ENCODE data around the gene SERPINI1.

SERPINI1 gene

DNA sequence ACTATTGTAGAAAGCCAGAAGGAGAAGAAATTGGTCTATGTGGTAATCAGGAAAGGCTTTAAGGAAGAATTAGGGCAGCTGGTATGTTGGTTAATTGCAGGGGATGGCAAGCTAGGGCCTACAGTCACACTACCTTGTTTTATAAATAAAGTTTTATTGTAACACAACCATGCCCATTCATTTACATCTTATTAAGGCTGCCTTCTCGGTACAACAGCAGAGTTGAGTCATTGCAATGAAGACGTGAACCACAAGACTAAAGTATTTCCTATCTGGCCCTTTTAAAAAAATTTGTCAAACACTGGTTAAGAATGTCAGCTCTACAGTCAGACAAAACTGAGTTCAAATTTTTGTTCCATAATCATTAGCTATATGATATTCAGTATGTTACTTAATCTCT is 8.3 kb downstream of the SERPINI1 start:
- H3K27ac Mint-ChIP-seq: no peak overlapping the region
- no peaks in the 10 kb centered on the region for H3K4me1 Mint-ChIP-seq
- H3K9me3 Mint-ChIP-seq: no peaks in the 10 kb centered on the region
- no peak for DNase-seq
- CTCF ChIA-PET: interaction anchor here (1.0 to 1.6 kb wide), 2 partner anchors 59 to 60 kb away, joined by 3 read pairs; no protein-coding TSS in a partner anchor
- no peak overlapping the region for H3K4me3 Mint-ChIP-seq
- H3K27me3 Mint-ChIP-seq: no peaks in the 10 kb centered on the region
- peaks cover 3% of the 10 kb centered on the region for H3K36me3 Mint-ChIP-seq

DNA sequence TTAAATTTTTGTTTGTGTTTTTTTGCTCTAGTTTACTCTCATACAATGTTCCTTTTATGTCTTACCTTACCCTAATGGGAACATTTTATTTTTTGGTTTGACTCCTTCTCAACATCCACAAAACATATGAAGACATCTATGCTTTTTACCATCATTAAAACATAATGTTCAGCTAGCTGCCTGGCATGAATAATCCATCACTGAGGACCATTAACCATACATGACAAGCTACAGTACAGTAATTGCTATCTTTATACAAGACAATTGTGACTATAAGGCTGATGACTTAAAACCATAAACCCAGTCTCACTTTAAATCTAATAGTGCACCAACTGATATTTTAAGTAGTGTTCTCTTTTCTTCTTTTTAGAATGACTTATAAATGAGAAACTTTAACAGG is 13.7 kb downstream of the SERPINI1 start:
- Mint-ChIP-seq H3K27ac (no peak overlapping the region), H3K4me1 (peaks cover 19% of the 10 kb centered on the region)
- no peak for DNase-seq

GRCh38 chr3:167749728-167750127 is 14.2 kb downstream of the SERPINI1 start:
- no peaks in the 10 kb centered on the region for H3K27me3 Mint-ChIP-seq
- H3K27ac Mint-ChIP-seq: peak overlapping the region; percentile 20
- CTCF ChIA-PET: interaction anchor here (1.1 to 2.1 kb wide), 2 partner anchors 9 to 14 kb away, joined by 4 to 7 read pairs; partner anchors contain the start of genes PDCD10 and SERPINI1
- DNase-seq: no peak
- H3K36me3 Mint-ChIP-seq: peaks cover 1% of the 10 kb centered on the region
- H3K9me3 Mint-ChIP-seq: no peaks in the 10 kb centered on the region
- H3K4me1 Mint-ChIP-seq: peaks cover 19% of the 10 kb centered on the region
- H3K4me3 Mint-ChIP-seq: no peak overlapping the region

More for the DNA sequence above, 13.7 kb downstream of the SERPINI1 start:
- no peaks in the 10 kb centered on the region for H3K9me3 Mint-ChIP-seq
- H3K4me3 Mint-ChIP-seq: no peak overlapping the region
- no peaks in the 10 kb centered on the region for H3K27me3 Mint-ChIP-seq
- CTCF ChIA-PET: interaction anchor here (1.1 kb wide), 1 partner anchor 8 kb away, joined by 4 read pairs; no protein-coding TSS in a partner anchor
- peaks cover 1% of the 10 kb centered on the region for H3K36me3 Mint-ChIP-seq

- H3K4me1 Mint-ChIP-seq: peaks cover 19% of the 10 kb centered on the region
- CTCF ChIA-PET: interaction anchor here (1.1 to 2.1 kb wide), 2 partner anchors 9 to 15 kb away, joined by 4 to 7 read pairs; partner anchors contain the start of genes PDCD10 and SERPINI1
Measured at GRCh38 chr3:167750272-167750971, 14.9 kb downstream of the SERPINI1 start.

DNA sequence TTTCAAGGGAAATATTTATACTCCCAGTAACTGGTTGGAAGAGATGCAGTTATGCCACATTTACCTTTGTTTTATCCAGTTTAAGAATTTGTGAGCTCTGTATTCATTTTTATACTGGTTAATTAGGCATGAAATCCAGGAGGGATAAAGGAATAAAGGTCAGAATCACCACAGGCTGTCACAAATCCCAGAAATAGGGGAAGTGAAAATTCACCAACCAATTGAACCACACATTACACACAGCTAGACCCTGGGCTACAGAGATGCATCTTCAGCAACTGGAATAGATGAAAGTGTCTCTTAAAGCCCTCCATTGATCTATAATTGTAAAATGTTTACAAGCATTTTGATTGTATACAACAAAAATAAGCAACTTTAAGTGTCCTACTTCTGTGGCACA is 18.5 kb downstream of the SERPINI1 start:
- Mint-ChIP-seq H3K36me3 (peaks cover 1% of the 10 kb centered on the region), H3K27ac (no peak overlapping the region), H3K4me1 (peaks cover 19% of the 10 kb centered on the region), H3K27me3 (no peaks in the 10 kb centered on the region), H3K9me3 (no peaks in the 10 kb centered on the region), H3K4me3 (no peak overlapping the region)
- no peak for DNase-seq
- CTCF ChIA-PET: no interaction called here

More at GRCh38 chr3:167750272-167750971, 14.9 kb downstream of the SERPINI1 start:
- Mint-ChIP-seq H3K9me3 (no peaks in the 10 kb centered on the region), H3K27me3 (no peaks in the 10 kb centered on the region), H3K36me3 (peaks cover 1% of the 10 kb centered on the region), H3K27ac (peak overlapping the region; percentile 66), H3K4me3 (peak overlapping the region; percentile 21)
- DNase-seq: peak; percentile 29

GRCh38 chr3:167761302-167761701 is 25.8 kb downstream of the SERPINI1 start:
- CTCF ChIA-PET: no interaction called here
- no peaks in the 10 kb centered on the region for H3K36me3 Mint-ChIP-seq
- H3K9me3 Mint-ChIP-seq: no peaks in the 10 kb centered on the region
- no peaks in the 10 kb centered on the region for H3K4me1 Mint-ChIP-seq
- H3K4me3 Mint-ChIP-seq: no peak overlapping the region
- no peak for DNase-seq
- H3K27me3 Mint-ChIP-seq: peaks cover 6% of the 10 kb centered on the region
- H3K27ac Mint-ChIP-seq: no peak overlapping the region

DNA sequence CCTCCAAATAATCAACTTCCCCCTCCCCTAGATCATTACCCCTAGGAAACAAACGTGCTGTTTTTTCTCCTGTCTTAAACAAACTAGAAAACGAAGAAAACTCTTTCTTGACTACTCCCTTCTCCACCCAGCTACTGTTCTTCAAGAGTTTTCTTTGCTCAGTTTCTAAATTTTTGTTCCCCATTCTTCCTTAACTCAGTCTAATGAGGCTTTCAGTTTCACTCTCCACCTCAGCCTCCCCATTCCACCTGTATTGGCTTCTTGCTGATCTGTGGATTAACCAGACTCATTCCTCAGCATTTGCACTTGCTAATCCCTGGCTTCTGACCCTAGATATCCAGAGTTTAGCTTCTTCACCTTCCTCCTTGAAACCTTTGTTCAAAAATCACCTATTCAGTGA is 26.8 kb downstream of the SERPINI1 start:
- Mint-ChIP-seq H3K27me3 (peaks cover 6% of the 10 kb centered on the region), H3K27ac (no peak overlapping the region), H3K4me3 (no peak overlapping the region), H3K9me3 (no peaks in the 10 kb centered on the region), H3K4me1 (no peaks in the 10 kb centered on the region), H3K36me3 (no peaks in the 10 kb centered on the region)
- CTCF ChIA-PET: no interaction called here
- DNase-seq: no peak

DNA sequence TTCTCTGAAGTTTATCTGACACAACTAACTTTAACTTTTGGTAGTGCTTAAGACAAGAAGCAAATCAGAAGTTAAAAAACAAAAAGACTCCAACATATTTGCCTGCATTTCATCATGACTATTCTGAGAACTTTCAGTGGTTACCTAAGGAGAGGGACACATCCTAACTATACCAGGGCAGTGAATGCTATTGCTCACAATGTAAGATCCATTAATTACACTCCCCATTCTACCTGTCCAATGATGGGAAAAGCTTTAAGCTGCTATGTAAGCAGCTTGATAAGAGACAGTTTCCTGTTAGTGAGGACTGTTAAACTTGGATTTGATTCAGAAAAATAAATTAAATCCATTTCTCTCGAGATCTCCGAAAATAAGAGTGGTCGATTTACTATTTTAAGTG is 37.5 kb downstream of the SERPINI1 start:
- H3K4me1 Mint-ChIP-seq: peaks cover 3% of the 10 kb centered on the region
- no peaks in the 10 kb centered on the region for H3K27me3 Mint-ChIP-seq
- no peaks in the 10 kb centered on the region for H3K36me3 Mint-ChIP-seq
- H3K9me3 Mint-ChIP-seq: no peaks in the 10 kb centered on the region
- no peak overlapping the region for H3K4me3 Mint-ChIP-seq
- CTCF ChIA-PET: no interaction called here
- DNase-seq: no peak
- no peak overlapping the region for H3K27ac Mint-ChIP-seq

- H3K36me3 Mint-ChIP-seq: no peaks in the 10 kb centered on the region
- H3K4me1 Mint-ChIP-seq: peaks cover 3% of the 10 kb centered on the region
- CTCF ChIA-PET: no interaction called here
- H3K27me3 Mint-ChIP-seq: no peaks in the 10 kb centered on the region
- no peaks in the 10 kb centered on the region for H3K9me3 Mint-ChIP-seq
- no peak overlapping the region for H3K27ac Mint-ChIP-seq
- H3K4me3 Mint-ChIP-seq: no peak overlapping the region
- DNase-seq: no peak
Measured at GRCh38 chr3:167773584-167773983, 38.1 kb downstream of the SERPINI1 start.

GRCh38 chr3:167776066-167776685 is 40.7 kb downstream of the SERPINI1 start:
- H3K27ac Mint-ChIP-seq: no peak overlapping the region
- H3K4me3 Mint-ChIP-seq: no peak overlapping the region
- H3K9me3 Mint-ChIP-seq: no peaks in the 10 kb centered on the region
- H3K27me3 Mint-ChIP-seq: no peaks in the 10 kb centered on the region
- H3K36me3 Mint-ChIP-seq: no peaks in the 10 kb centered on the region
- CTCF ChIA-PET: no interaction called here
- no peak for DNase-seq
- peaks cover 3% of the 10 kb centered on the region for H3K4me1 Mint-ChIP-seq

- DNase-seq: no peak
- Mint-ChIP-seq H3K4me3 (no peak overlapping the region), H3K9me3 (no peaks in the 10 kb centered on the region), H3K27me3 (no peaks in the 10 kb centered on the region), H3K36me3 (no peaks in the 10 kb centered on the region), H3K4me1 (peaks cover 3% of the 10 kb centered on the region), H3K27ac (no peak overlapping the region)
- CTCF ChIA-PET: interaction anchor here (0.6 kb wide), 1 partner anchor 382 kb away, joined by 3 read pairs; no protein-coding TSS in a partner anchor
Measured at GRCh38 chr3:167777356-167777755, 41.8 kb downstream of the SERPINI1 start.

DNA sequence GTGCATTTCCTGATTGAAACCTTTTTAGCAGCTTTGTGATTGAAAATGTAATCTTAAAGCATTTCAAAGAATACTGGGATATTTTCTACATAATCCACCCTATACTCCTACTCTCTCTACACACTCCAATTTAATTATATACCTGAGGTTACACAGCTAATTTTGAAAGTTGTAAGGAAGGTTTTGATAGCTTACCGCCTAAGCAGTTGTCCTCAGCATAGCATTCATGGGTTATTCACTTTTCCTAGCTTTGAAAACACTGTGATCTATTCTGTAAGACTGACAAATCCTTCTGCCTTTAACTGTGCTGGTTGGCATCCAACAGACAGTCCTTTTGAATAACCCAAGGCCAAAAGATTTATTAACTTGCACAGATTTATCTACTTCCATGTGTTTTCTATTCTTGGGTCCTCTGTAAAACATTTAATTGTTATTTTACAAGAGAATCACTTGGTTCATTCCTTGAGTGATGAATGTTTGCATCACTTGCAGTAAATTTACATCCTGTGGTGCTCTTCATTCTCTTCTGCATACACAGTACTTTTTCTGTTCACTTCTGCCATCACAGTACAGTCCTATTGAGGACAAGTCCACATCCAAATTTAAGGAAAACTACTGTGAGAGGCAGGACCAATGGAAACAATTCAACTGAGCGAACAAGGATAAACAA is 44.8 kb downstream of the SERPINI1 start:
- no peaks in the 10 kb centered on the region for H3K4me1 Mint-ChIP-seq
- H3K27me3 Mint-ChIP-seq: no peaks in the 10 kb centered on the region
- no peak for DNase-seq
- no peak overlapping the region for H3K27ac Mint-ChIP-seq
- no peaks in the 10 kb centered on the region for H3K9me3 Mint-ChIP-seq
- no peak overlapping the region for H3K4me3 Mint-ChIP-seq
- H3K36me3 Mint-ChIP-seq: no peaks in the 10 kb centered on the region
- CTCF ChIA-PET: no interaction called here

DNA sequence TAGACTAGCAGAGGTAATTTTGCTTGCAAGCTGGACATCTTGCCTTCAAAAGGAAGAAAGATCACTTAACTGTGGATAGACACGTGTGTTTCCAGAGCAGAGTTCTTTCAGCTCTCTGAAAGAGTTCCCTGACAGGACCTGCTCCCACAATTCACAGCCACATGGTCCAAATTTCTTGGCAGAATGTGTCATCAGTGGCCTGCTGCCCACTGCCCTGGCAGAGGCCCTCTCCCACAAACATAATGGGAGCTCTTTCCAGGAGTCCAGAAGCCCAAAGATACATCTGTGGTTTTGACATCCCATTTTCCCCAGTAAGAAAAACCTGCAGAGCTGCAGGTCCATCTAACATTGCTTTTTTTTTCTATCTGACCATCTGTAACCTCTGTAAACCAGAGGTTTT is 48.3 kb downstream of the SERPINI1 start:
- no peaks in the 10 kb centered on the region for H3K36me3 Mint-ChIP-seq
- no peaks in the 10 kb centered on the region for H3K4me1 Mint-ChIP-seq
- H3K27ac Mint-ChIP-seq: no peak overlapping the region
- H3K9me3 Mint-ChIP-seq: no peaks in the 10 kb centered on the region
- H3K4me3 Mint-ChIP-seq: no peak overlapping the region
- DNase-seq: no peak
- H3K27me3 Mint-ChIP-seq: no peaks in the 10 kb centered on the region
- CTCF ChIA-PET: no interaction called here

- no peaks in the 10 kb centered on the region for H3K27me3 Mint-ChIP-seq
- H3K36me3 Mint-ChIP-seq: no peaks in the 10 kb centered on the region
- no peak for DNase-seq
- no peak overlapping the region for H3K4me3 Mint-ChIP-seq
- no peaks in the 10 kb centered on the region for H3K4me1 Mint-ChIP-seq
- no peak overlapping the region for H3K27ac Mint-ChIP-seq
- no peaks in the 10 kb centered on the region for H3K9me3 Mint-ChIP-seq
- CTCF ChIA-PET: no interaction called here
Measured at GRCh38 chr3:167785790-167786189, 50.3 kb downstream of the SERPINI1 start.

Data from activated naive CD4-positive, alpha-beta T cell treated with anti-CD3 and anti-CD28 coated beads, Interleukin-2, amount 10 ng/mL, durations not matched to agents 7 days and 5 days (primary cell).